ENCODE results near the gene KRT85.

GRCh38 chr12:52311285-52311648 lies 56.0 kb downstream of the KRT85 start:
- TF ChIP-seq CTCF (IDR thresholded peaks at IDR 0.05): no peak
- no peak for TF ChIP-seq EZH2 (IDR thresholded peaks at IDR 0.05; ENCODE audit: borderline replicate concordance, insufficient read depth, low read depth, low read length, poor library complexity, severe bottlenecking)

Measured in B cell (primary cell).